GM18511 (cell line): ENCODE results near the gene TCN1.
"Not testable (repeated sequence)": the region's sequence is repeated elsewhere in the genome, so short reads cannot be mapped to it uniquely, and the experiment has no call there.

Experiments
- ATAC-seq: cut with Tn5 transposase; IDR thresholded peaks from one replicate; pipeline ENCODE4 v1.9.1; 2021; ENCODE audit warnings: mild to moderate bottlenecking, moderate library complexity; ENCODE audit not compliant: unreplicated experiment

TCN1 gene

DNA sequence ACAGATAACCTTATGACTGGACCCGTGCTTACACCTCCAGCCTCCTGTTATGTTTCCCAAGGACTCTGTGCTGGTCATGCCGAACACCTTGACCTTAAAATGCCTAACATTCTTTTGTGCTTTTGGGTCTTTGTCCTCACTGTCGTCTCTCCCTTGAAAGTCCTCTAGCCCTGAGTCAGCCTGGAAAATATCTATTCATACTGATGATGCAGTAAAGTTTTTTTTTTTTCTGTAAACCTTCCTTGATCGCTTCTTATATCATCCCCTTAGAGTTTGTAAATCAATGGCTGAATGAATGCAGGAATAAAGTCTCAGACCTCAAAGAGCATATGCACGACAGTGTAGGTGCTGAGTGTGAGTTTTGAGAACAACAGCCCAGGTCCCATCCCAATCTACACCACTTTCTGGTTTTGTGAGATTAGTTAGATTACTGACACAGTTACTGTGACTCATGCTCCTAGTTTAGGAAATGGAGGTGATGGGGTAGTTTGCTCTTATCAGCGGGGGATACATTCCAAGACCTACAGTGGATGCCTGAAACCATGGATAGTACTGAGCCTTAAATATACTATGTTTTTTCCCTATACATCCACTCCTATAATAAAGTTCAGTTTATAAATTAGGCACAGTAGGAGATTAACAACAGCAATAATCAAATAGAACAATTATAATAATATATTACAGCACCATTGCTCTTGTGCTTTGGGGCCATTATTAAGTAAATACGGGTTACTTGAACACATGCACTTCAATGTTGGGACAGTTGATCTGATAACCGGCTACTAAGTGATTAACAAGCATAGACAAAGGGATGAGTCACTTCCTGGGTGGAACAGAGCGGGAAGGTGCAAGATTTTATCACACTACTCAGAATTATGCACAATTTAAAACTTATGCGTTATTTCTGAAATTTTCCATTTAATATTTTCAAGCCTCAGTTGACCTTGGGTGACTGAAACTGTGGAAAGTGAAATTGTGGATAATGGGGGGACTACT lies 8.6 kb downstream of the TCN1 start:
- no peak for ATAC-seq

DNA sequence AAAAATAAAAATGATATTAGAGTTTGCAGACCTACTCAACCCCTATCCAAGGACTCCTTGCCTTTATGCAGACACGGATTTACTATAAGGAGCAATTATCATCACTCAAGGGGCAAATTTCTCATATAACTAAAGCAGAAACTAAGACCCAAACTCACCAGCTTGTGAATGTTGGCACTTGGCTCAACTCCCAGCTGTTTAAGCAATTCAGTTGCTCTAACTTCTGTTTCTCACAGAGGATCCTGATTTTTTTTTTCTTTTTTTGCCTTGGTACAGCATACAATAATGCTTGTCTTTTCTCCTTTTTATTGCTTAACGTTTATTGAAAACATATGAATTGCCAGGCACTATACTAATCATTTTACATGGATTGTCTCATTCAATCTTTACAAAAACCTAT lies 11.4 kb downstream of the TCN1 start:
- no peak for ATAC-seq

DNA sequence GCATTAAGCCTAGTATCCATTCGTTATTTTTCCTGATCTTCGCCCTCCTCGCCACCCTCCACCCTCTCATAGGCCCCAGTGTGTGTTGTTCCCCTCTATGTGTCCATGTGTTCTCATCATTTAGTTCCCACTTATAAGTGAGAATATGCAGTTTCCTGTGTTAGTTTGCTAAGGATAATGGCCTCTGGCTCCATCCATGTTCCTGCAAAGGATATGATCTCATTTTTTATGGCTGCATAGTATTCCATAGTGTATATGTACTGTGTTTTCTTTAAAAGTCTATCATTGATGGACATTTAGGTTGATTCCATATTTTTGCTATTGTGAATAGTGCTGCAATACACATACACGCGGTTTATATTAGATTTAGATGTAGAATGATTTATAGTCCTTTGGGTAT lies 14.9 kb downstream of the TCN1 start:
- ATAC-seq = not testable (repeated sequence)

- ATAC-seq = not testable (repeated sequence)
Measured at GRCh38 chr11:59849551-59849950, 16.7 kb downstream of the TCN1 start.

- ATAC-seq = peak; percentile 71
Measured at GRCh38 chr11:59849129-59849528, 17.2 kb downstream of the TCN1 start.

DNA sequence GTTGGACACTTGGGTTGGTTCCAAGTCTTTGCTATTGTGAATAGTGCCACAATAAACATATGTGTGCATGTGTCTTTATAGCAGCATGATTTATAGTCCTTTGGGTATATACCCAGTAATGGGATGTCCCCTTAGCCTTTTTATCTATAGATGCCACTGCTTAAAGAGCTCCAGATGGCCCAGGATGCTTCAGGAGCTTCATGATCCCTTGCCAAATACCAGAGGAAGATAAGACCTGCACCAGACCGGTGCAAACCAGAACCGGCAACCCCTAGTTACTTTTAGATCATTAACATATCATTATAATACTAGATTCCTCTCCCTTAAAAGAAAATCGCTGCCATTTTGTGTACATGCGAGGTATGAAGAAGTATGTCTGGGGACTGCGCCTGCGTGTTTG lies 17.8 kb downstream of the TCN1 start:
- not testable (repeated sequence) for ATAC-seq

DNA sequence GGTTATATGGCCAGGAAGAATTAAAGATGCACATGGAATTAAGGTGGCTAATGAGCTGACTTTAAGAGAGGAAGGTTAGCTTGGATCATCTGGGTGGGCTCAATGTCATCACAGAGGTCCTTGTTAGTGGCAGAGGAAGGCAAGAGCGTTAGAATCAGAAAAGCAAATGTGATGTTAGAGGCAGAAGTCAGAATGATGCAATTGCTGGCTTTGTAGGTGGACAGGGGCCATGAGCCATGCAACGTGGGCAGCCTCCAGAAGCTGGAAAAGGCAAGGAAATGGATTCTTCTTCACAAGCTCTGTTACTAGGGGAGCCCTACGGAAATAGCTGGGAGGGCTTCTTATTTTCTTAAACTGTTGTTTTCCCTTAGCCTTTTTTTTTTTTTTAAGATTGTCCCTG lies 18.7 kb downstream of the TCN1 start:
- ATAC-seq = no peak

- ATAC-seq = no peak
Measured at GRCh38 chr11:59846556-59846955, 19.7 kb downstream of the TCN1 start.

DNA sequence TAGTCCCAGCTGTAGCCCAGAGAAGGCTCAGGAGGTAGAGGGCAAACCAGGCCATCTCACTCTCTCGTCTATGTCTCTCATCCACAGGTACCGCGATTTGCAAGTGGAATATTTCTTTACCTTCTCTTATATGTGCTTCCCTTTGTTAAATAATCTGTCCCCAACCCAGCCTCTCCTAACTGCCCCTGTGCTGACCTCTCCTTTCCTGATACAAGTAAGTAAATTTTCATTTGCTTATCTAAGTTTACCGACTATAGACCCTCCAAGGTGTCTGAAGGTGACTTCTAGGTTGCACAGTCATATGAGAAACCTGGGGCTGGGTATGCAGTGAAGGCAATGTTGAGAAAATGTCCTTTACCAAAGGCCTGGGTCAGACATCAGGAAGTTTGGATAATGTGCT lies 20.9 kb downstream of the TCN1 start, which contains the start of gene CBLIF:
Gene CBLIF, minus strand, starts transcription at position 101 of the 400 bp plus-strand sequence. Its CDS starts 46 bp downstream, at position 55.
- no peak for ATAC-seq

DNA sequence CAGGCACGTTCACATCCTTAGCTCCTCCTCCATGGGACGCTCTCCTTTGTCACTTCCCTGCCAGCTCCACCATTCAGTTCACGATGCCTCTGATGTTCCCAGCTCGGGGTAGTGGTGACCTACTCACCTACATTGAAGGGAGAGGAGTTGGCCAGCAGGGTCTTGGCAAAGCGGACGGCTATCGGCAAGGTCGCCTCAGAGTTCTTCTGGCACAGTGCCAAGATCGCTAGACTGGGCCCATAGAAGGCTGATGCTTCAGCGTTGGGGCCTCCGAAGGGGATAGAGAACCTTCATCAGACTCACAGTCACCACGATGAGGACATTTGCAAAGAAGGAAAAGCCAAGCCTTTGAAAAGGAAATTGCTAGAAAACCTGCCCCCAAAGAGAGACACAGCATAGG lies 24.0 kb downstream of the TCN1 start:
- no peak for ATAC-seq

- ATAC-seq = peak; percentile 84
Measured at GRCh38 chr11:59841514-59841913, 24.8 kb downstream of the TCN1 start.

DNA sequence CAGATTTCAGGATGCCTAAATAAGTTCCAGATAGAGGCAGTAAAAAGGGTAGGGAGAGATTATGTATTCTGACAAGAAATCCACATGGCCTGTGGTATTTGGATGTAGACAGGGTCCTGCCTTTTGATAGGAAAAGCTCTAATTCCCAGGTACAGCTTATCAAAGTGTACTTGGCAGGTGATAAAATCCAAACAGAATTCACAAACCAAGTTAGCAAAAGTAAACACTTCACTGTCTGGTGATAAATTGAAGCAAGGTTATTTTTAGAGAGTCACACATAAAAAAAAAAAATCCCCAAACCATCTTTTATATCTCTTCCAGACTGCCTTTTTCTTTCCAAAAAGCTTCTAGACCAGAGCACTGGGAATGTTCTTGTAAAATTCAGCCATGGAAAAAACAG lies 26.7 kb downstream of the TCN1 start:
- ATAC-seq = no peak

GRCh38 chr11:59833602-59834001 lies 32.7 kb downstream of the TCN1 start:
- no peak for ATAC-seq

- ATAC-seq = no peak
Measured at GRCh38 chr11:59829358-59829757, 36.9 kb downstream of the TCN1 start.

GRCh38 chr11:59822989-59823566 lies 43.2 kb downstream of the TCN1 start:
- ATAC-seq = peak; percentile 95

DNA sequence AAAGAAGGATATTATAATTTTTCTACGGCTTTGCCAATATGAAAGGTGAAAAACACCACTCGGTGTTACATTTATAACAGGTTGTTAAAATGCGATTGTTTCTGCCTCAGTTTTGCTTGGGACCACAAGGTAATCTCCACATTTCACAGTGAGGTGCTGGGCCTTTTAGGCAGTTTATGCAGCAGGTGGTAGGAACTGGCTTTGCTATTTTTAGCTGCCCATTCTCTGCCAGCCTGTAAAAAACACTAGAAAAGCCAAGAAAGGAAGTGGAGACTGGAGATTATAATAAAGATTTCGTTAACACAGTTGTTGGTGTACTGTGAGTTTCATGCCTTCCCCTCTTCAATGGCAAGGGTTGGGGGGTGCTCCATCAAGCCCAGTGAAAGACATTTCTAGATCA lies 47.7 kb downstream of the TCN1 start:
- no peak for ATAC-seq

DNA sequence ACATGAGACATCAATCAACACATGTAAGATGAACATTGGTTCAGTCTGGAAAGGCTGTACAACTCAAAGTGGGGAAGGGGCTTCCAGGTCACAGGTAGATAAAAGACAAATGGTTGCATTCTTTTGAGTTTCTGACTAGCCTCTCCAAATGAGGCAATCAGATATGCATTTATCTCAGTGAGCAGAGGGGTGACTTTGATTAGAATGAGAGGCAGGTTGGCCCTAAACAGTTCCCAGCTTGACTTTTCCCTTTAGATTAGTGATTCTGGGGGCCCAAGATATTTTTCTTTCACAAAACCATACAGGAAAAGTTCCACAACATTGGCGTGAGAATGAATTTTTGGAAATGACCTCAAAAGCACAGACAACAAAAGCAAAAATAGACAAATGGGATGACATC lies 49.9 kb downstream of the TCN1 start:
- not testable (repeated sequence) for ATAC-seq

DNA sequence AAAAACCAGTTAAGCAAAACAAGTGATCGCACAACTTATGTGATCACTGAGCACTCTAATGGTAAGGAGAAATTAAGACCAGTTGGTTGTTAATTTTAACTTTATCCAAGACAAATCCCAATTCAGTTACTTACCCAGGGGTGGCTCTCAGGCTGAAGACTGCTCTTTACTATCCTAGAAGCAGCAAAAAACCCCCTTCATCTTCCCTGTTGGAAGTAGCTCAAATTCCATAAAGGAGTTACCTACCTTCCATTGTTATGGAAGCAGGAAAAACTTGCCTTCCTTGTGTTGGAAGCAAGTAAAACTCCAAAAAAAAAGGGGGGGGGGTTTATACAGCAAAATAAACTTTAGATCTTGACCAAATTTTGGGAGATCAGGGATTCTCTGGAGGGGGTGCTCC lies 50.5 kb downstream of the TCN1 start:
- ATAC-seq = no peak

- ATAC-seq = no peak
Measured at GRCh38 chr11:59814021-59814420, 52.3 kb downstream of the TCN1 start.

GRCh38 chr11:59813364-59813763 lies 52.9 kb downstream of the TCN1 start:
- no peak for ATAC-seq

DNA sequence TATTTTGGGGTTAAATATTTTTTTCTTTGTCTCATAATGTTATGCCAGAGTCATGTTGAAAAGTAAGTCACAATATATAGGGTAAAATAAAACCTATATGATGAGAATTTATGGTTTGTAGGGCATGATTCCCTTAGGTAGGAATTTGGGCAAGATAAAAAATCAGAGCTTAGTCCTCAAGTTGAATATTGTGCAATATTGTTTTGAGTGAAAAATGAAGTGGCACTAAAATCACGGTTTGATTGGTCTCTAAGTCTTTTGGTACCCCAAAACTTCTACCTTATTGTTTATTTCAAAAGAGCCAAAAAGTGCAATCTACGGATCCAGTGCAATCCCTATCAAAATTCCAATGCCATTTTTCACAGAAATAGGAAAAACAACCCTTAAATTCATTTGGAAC lies 54.1 kb downstream of the TCN1 start:
- no peak for ATAC-seq

GRCh38 chr11:59810911-59811259 lies 55.4 kb downstream of the TCN1 start:
- peak; percentile 9 for ATAC-seq
